Neural progenitor cell (in vitro differentiated cells): ENCODE results near the gene PPP2R3C. TPM values are rescaled to one million over a fixed set of nuclear protein-coding genes. Genes with fewer than 3 reads are reported as not detected.

Source experiments
- DNase-seq: peaks from one replicate; pipeline ENCODE4 v3.0.0-alpha.2; 2016; ENCODE audit warnings: low spot score
- H2AFZ ChIP-seq: fragments of 200-600 bp; sonication (generic); replicated peaks from 2 replicates; pipeline ENCODE4 v1.6.1; 2016; ENCODE audit warnings: antibody characterized with exemption
- H3F3A ChIP-seq: fragments of 200-600 bp; sonication (generic); 2 replicates; pipeline ENCODE4 v1.6.1; 2016; ENCODE audit warnings: antibody characterized with exemption, low read depth
- H3K27ac ChIP-seq: fragments of 200-600 bp; sonication (generic); 2 replicates; pipeline ENCODE4 v1.5.1; 2016; ENCODE audit warnings: mild to moderate bottlenecking
- H3K27me3 ChIP-seq: fragments of 200-600 bp; sonication (generic); 2 replicates; pipeline ENCODE4 v1.6.1; 2016; ENCODE audit warnings: mild to moderate bottlenecking, moderate library complexity
- H3K36me3 ChIP-seq: fragments of 200-600 bp; sonication (generic); 2 replicates; pipeline ENCODE4 v1.5.1; 2016
- H3K4me1 ChIP-seq: fragments of 200-600 bp; sonication (generic); 2 replicates; pipeline ENCODE4 v1.6.1; 2016; ENCODE audit warnings: mixed run types
- H3K4me2 ChIP-seq: fragments of 200-600 bp; sonication (generic); 2 replicates; pipeline ENCODE4 v1.6.1; 2016
- H3K4me3 ChIP-seq: fragments of 200-600 bp; sonication (generic); 2 replicates; pipeline ENCODE4 v1.5.1; 2016
- H3K79me2 ChIP-seq: fragments of 200-600 bp; sonication (generic); 2 replicates; pipeline ENCODE4 v1.6.1; 2016; ENCODE audit warnings: low read depth
- H3K9ac ChIP-seq: fragments of 200-600 bp; sonication (generic); 2 replicates; pipeline ENCODE4 v1.6.1; 2016
- H3K9me3 ChIP-seq: fragments of 200-600 bp; sonication (generic); 2 replicates; pipeline ENCODE4 v1.5.1; 2016; ENCODE audit warnings: low read depth
- H4K20me1 ChIP-seq: fragments of 200-600 bp; sonication (generic); 2 replicates; pipeline ENCODE4 v1.6.1; 2016; ENCODE audit warnings: low read depth
- H3K27ac Mint-ChIP-seq: 3 replicates; pipeline ENCODE4 v1.8.0; 2021; ENCODE audit warnings: mixed read lengths
- H3K27me3 Mint-ChIP-seq: 2 replicates; pipeline ENCODE4 v1.8.0; 2022; ENCODE audit warnings: low read depth, mild to moderate bottlenecking, inconsistent platforms, moderate library complexity, mixed read lengths; ENCODE audit not compliant: insufficient read depth
- H3K36me3 Mint-ChIP-seq: 3 replicates; pipeline ENCODE4 v1.8.0; 2021; ENCODE audit warnings: mixed read lengths
- H3K4me1 Mint-ChIP-seq: 3 replicates; pipeline ENCODE4 v1.8.0; 2021; ENCODE audit warnings: mixed read lengths
- H3K4me3 Mint-ChIP-seq: 3 replicates; pipeline ENCODE4 v1.8.0; 2021; ENCODE audit warnings: mild to moderate bottlenecking, moderate library complexity, mixed read lengths
- H3K9me3 Mint-ChIP-seq: 3 replicates; pipeline ENCODE4 v1.8.0; 2020; ENCODE audit warnings: mixed read lengths
- EZH2 ChIP-seq: fragments of 200-600 bp; sonication (generic); IDR thresholded peaks from 2 replicates; pipeline ENCODE4 v1.6.1; 2017; ENCODE audit warnings: antibody characterized with exemption, mild to moderate bottlenecking, moderate library complexity
- EZH2phosphoT487 ChIP-seq: fragments of 200-600 bp; sonication (generic); IDR thresholded peaks from 2 replicates; pipeline ENCODE4 v1.6.1; 2017; ENCODE audit warnings: antibody characterized with exemption
- total RNA-seq: library from RNA; depleted of rRNA; stranded (reverse); fragments of >200 nt; gene quantifications from 2 replicates; pipeline ENCODE4 v1.2.3, GENCODE V29; 2015; ENCODE audit warnings: low replicate concordance
- TF ChIP-seq, protein P1 (sequence below): fragments of 200-600 bp; sonication (generic); IDR thresholded peaks from 2 replicates; pipeline ENCODE4 v1.5.1; 2017; ENCODE audit warnings: antibody characterized with exemption, mild to moderate bottlenecking

The PPP2R3C gene
- total RNA-seq, 1 donor from 2014 or later: 67.4 TPM

DNA sequence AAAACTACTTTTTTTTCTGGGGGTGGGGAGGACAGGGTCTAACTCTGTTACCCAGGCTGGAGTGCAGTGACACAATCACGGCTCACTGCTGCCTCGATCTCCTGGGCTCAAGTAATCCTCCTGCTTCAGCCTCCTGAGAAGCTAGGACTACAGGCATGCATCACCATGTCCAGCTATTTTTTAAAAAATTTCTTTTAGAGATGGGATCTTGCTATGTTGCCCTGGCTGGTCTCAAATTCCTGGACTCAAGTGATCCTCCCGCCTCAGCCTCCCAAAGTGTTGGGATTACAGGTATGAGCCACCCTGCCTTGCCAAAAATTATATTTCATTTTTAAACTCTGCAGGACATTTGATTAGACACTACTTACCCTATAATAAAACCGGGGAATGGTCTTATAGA, 5.5 kb downstream of the PPP2R3C start:
- Histone ChIP-seq H3K9me3 (no peaks in the 10 kb centered on the region), H3F3A (peaks cover 3% of the 10 kb centered on the region), H3K9ac (no peak overlapping the region), H3K36me3 (no peaks in the 10 kb centered on the region), H3K4me1 (no peaks in the 10 kb centered on the region), H4K20me1 (no peaks in the 10 kb centered on the region), H3K27me3 (no peaks in the 10 kb centered on the region), H2AFZ (no peak overlapping the region), H3K4me2 (no peak overlapping the region), H3K4me3 (no peak overlapping the region), H3K27ac (no peak overlapping the region), H3K79me2 (peaks cover 24% of the 10 kb centered on the region)
- H3K27ac Mint-ChIP-seq: no peak overlapping the region
- H3K4me1 Mint-ChIP-seq: peaks cover 11% of the 10 kb centered on the region
- TF ChIP-seq EZH2phosphoT487: no peak
- no peak for TF ChIP-seq EZH2
- H3K27me3 Mint-ChIP-seq: peaks cover 7% of the 10 kb centered on the region
- no peak for DNase-seq
- H3K36me3 Mint-ChIP-seq: peaks cover 39% of the 10 kb centered on the region
- no peaks in the 10 kb centered on the region for H3K9me3 Mint-ChIP-seq
- no peak overlapping the region for H3K4me3 Mint-ChIP-seq

- no peak overlapping the region for H3K4me3 Mint-ChIP-seq
- peaks cover 14% of the 10 kb centered on the region for H3K36me3 ChIP-seq
- no peak overlapping the region for H3K27ac Mint-ChIP-seq
- H3K9ac ChIP-seq: no peak overlapping the region
- H4K20me1 ChIP-seq: no peaks in the 10 kb centered on the region
- DNase-seq: no peak
- no peaks in the 10 kb centered on the region for H3K27me3 ChIP-seq
- no peak overlapping the region for H3K4me2 ChIP-seq
- H3F3A ChIP-seq: no peaks in the 10 kb centered on the region
- peaks cover 2% of the 10 kb centered on the region for H3K27me3 Mint-ChIP-seq
- H3K9me3 Mint-ChIP-seq: no peaks in the 10 kb centered on the region
- H3K4me1 Mint-ChIP-seq: peaks cover 3% of the 10 kb centered on the region
- peaks cover 48% of the 10 kb centered on the region for H3K36me3 Mint-ChIP-seq
- no peaks in the 10 kb centered on the region for H3K9me3 ChIP-seq
- no peak for TF ChIP-seq EZH2phosphoT487
- TF ChIP-seq, protein P1, sequence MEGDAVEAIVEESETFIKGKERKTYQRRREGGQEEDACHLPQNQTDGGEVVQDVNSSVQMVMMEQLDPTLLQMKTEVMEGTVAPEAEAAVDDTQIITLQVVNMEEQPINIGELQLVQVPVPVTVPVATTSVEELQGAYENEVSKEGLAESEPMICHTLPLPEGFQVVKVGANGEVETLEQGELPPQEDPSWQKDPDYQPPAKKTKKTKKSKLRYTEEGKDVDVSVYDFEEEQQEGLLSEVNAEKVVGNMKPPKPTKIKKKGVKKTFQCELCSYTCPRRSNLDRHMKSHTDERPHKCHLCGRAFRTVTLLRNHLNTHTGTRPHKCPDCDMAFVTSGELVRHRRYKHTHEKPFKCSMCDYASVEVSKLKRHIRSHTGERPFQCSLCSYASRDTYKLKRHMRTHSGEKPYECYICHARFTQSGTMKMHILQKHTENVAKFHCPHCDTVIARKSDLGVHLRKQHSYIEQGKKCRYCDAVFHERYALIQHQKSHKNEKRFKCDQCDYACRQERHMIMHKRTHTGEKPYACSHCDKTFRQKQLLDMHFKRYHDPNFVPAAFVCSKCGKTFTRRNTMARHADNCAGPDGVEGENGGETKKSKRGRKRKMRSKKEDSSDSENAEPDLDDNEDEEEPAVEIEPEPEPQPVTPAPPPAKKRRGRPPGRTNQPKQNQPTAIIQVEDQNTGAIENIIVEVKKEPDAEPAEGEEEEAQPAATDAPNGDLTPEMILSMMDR: no peak
- TF ChIP-seq EZH2: no peak
- H2AFZ ChIP-seq: no peak overlapping the region
- no peaks in the 10 kb centered on the region for H3K4me1 ChIP-seq
- no peak overlapping the region for H3K4me3 ChIP-seq
- no peak overlapping the region for H3K27ac ChIP-seq
- peaks cover 15% of the 10 kb centered on the region for H3K79me2 ChIP-seq
Observed at GRCh38 chr14:35114036-35114435, 7.8 kb downstream of the PPP2R3C start.

GRCh38 chr14:35113308-35113950, 8.4 kb downstream of the PPP2R3C start:
- no peak overlapping the region for H3K4me2 ChIP-seq
- H3K9ac ChIP-seq: no peak overlapping the region
- H3K36me3 Mint-ChIP-seq: peaks cover 48% of the 10 kb centered on the region

GRCh38 chr14:35112641-35113040, 9.1 kb downstream of the PPP2R3C start:
- Histone ChIP-seq H3K36me3 (peaks cover 14% of the 10 kb centered on the region), H3K27ac (no peak overlapping the region), H3K4me1 (no peaks in the 10 kb centered on the region), H3K4me2 (no peak overlapping the region), H4K20me1 (no peaks in the 10 kb centered on the region), H3K79me2 (peaks cover 15% of the 10 kb centered on the region), H2AFZ (no peak overlapping the region), H3K4me3 (no peak overlapping the region), H3K9ac (no peak overlapping the region), H3K27me3 (no peaks in the 10 kb centered on the region), H3F3A (no peaks in the 10 kb centered on the region), H3K9me3 (no peaks in the 10 kb centered on the region)
- H3K4me1 Mint-ChIP-seq: no peaks in the 10 kb centered on the region
- TF ChIP-seq EZH2phosphoT487 (no peak), EZH2 (no peak)
- TF ChIP-seq, protein P1: no peak
- H3K4me3 Mint-ChIP-seq: no peak overlapping the region
- H3K27ac Mint-ChIP-seq: no peak overlapping the region
- peaks cover 48% of the 10 kb centered on the region for H3K36me3 Mint-ChIP-seq
- H3K27me3 Mint-ChIP-seq: peaks cover 2% of the 10 kb centered on the region
- H3K9me3 Mint-ChIP-seq: no peaks in the 10 kb centered on the region
- no peak for DNase-seq

More at GRCh38 chr14:35113308-35113950, 8.4 kb downstream of the PPP2R3C start:
- TF ChIP-seq, protein P1: no peak
- no peak for TF ChIP-seq EZH2
- TF ChIP-seq EZH2phosphoT487: no peak
- H3K27ac Mint-ChIP-seq: peak overlapping the region; percentile 7
- H4K20me1 ChIP-seq: no peaks in the 10 kb centered on the region
- peaks cover 3% of the 10 kb centered on the region for H3K4me1 Mint-ChIP-seq
- H3F3A ChIP-seq: no peaks in the 10 kb centered on the region
- peaks cover 15% of the 10 kb centered on the region for H3K79me2 ChIP-seq
- peaks cover 14% of the 10 kb centered on the region for H3K36me3 ChIP-seq
- no peak for DNase-seq
- H2AFZ ChIP-seq: no peak overlapping the region
- H3K4me3 ChIP-seq: no peak overlapping the region
- no peaks in the 10 kb centered on the region for H3K27me3 ChIP-seq
- no peaks in the 10 kb centered on the region for H3K9me3 Mint-ChIP-seq
- H3K27ac ChIP-seq: no peak overlapping the region
- no peak overlapping the region for H3K4me3 Mint-ChIP-seq
- H3K9me3 ChIP-seq: no peaks in the 10 kb centered on the region
- H3K27me3 Mint-ChIP-seq: peaks cover 2% of the 10 kb centered on the region
- H3K4me1 ChIP-seq: no peaks in the 10 kb centered on the region
